ENCODE measurements around the gene INS. TPM values are rescaled to one million over a fixed set of nuclear protein-coding genes. Genes with fewer than 3 reads are reported as not detected.

The INS gene
- total and polyA plus RNA-seq, 2 of the 13 experiments (the other 11 are each of a cell fraction or from before 2014, with no cell fraction given), result not detected

DNA sequence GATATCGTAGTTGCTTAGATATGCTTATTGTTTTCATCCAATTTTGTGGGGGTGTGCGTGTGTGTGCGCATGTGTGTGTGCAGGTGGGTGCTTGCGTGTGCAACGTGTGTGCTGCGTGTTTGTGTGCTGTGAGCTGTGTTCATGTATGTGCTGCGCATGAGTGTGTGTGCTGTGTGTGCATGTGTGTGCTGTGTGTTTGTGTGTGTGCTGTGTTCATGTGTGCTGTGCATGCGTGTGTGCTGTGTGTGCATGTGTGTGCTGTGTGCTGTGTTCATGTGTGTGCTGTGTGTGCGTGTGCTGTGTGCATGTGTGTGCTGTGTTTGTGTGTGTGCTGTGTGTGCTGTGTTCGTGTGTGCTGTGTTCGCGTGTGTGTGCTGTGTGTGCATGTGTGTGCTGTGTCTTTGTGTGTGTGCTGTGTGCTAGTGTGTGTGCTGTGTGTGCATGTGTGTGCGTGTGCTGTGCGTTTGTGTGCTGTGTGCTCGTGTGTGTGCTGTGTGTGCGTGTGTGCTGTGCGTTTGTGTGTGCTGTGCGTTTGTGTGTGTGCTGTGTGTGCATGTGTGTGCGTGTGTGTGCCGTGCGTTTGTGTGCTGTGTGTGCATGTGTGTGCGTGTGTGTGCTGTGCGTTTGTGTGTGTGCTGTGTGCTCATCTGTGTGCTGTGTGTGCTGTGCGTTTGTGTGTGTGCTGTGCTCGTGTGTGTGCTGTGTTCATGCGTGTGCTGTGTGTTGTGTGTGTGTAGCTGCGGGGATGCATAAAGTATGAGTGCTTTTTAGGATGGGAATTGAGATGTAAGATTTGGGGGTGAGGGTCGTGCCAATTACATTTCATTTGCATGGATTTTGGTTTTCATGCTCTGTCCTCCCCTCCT, 29.4 kb downstream of the INS start (continued):
- TF ChIP-seq, protein P1, sequence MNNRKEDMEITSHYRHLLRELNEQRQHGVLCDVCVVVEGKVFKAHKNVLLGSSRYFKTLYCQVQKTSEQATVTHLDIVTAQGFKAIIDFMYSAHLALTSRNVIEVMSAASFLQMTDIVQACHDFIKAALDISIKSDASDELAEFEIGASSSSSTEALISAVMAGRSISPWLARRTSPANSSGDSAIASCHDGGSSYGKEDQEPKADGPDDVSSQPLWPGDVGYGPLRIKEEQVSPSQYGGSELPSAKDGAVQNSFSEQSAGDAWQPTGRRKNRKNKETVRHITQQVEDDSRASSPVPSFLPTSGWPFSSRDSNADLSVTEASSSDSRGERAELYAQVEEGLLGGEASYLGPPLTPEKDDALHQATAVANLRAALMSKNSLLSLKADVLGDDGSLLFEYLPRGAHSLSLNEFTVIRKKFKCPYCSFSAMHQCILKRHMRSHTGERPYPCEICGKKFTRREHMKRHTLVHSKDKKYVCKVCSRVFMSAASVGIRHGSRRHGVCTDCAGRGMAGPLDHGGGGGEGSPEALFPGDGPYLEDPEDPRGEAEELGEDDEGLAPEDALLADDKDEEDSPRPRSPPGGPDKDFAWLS (CRISPR knock-in tag; IDR thresholded peaks at IDR 0.05; ENCODE audit: borderline replicate concordance), result no peak
- TF ChIP-seq, protein P2, sequence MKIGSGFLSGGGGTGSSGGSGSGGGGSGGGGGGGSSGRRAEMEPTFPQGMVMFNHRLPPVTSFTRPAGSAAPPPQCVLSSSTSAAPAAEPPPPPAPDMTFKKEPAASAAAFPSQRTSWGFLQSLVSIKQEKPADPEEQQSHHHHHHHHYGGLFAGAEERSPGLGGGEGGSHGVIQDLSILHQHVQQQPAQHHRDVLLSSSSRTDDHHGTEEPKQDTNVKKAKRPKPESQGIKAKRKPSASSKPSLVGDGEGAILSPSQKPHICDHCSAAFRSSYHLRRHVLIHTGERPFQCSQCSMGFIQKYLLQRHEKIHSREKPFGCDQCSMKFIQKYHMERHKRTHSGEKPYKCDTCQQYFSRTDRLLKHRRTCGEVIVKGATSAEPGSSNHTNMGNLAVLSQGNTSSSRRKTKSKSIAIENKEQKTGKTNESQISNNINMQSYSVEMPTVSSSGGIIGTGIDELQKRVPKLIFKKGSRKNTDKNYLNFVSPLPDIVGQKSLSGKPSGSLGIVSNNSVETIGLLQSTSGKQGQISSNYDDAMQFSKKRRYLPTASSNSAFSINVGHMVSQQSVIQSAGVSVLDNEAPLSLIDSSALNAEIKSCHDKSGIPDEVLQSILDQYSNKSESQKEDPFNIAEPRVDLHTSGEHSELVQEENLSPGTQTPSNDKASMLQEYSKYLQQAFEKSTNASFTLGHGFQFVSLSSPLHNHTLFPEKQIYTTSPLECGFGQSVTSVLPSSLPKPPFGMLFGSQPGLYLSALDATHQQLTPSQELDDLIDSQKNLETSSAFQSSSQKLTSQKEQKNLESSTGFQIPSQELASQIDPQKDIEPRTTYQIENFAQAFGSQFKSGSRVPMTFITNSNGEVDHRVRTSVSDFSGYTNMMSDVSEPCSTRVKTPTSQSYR (CRISPR knock-in tag; IDR thresholded peaks at IDR 0.05; ENCODE audit: borderline replicate concordance), result no peak
- TF ChIP-seq ZFP90 (CRISPR knock-in tag; IDR thresholded peaks at IDR 0.05; ENCODE audit: borderline replicate concordance) (peak; percentile 51; the same call in 1 of the 2 replicates), SPEN (CRISPR knock-in tag; IDR thresholded peaks at IDR 0.05; ENCODE audit: low read depth) (no peak; the same call in 1 of the 2 replicates), IRX3 (CRISPR knock-in tag; IDR thresholded peaks at IDR 0.05; ENCODE audit: borderline replicate concordance, low read depth) (no peak), ZNF678 (CRISPR knock-in tag; IDR thresholded peaks at IDR 0.05) (no peak), ZSCAN21 (CRISPR knock-in tag; IDR thresholded peaks at IDR 0.05; ENCODE audit: borderline replicate concordance) (peak; percentile 90), STAG1 (CRISPR knock-in tag; IDR thresholded peaks at IDR 0.05) (no peak), RFX5 (IDR thresholded peaks at IDR 0.05; ENCODE audit: low read depth, low read length) (no peak), PAWR (CRISPR knock-in tag; IDR thresholded peaks at IDR 0.05; ENCODE audit: borderline replicate concordance) (no peak), GATAD1 (CRISPR knock-in tag; IDR thresholded peaks at IDR 0.05) (no peak), ZIK1 (CRISPR knock-in tag; IDR thresholded peaks at IDR 0.05; ENCODE audit: borderline replicate concordance, low read depth) (peak; percentile 32; the same call in 1 of the 2 replicates), THYN1 (CRISPR knock-in tag; IDR thresholded peaks at IDR 0.05; ENCODE audit: borderline replicate concordance, low read depth) (no peak), TBL1XR1 (IDR thresholded peaks at IDR 0.05; ENCODE audit: borderline replicate concordance, low read length, partially characterized antibody) (no peak)
- TF ChIP-seq, protein P3, sequence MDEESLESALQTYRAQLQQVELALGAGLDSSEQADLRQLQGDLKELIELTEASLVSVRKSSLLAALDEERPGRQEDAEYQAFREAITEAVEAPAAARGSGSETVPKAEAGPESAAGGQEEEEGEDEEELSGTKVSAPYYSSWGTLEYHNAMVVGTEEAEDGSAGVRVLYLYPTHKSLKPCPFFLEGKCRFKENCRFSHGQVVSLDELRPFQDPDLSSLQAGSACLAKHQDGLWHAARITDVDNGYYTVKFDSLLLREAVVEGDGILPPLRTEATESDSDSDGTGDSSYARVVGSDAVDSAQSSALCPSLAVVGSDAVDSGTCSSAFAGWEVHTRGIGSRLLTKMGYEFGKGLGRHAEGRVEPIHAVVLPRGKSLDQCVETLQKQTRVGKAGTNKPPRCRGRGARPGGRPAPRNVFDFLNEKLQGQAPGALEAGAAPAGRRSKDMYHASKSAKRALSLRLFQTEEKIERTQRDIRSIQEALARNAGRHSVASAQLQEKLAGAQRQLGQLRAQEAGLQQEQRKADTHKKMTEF (CRISPR knock-in tag; IDR thresholded peaks at IDR 0.05), result no peak; the same call in 1 of the 2 replicates
- TF ChIP-seq, protein P4, sequence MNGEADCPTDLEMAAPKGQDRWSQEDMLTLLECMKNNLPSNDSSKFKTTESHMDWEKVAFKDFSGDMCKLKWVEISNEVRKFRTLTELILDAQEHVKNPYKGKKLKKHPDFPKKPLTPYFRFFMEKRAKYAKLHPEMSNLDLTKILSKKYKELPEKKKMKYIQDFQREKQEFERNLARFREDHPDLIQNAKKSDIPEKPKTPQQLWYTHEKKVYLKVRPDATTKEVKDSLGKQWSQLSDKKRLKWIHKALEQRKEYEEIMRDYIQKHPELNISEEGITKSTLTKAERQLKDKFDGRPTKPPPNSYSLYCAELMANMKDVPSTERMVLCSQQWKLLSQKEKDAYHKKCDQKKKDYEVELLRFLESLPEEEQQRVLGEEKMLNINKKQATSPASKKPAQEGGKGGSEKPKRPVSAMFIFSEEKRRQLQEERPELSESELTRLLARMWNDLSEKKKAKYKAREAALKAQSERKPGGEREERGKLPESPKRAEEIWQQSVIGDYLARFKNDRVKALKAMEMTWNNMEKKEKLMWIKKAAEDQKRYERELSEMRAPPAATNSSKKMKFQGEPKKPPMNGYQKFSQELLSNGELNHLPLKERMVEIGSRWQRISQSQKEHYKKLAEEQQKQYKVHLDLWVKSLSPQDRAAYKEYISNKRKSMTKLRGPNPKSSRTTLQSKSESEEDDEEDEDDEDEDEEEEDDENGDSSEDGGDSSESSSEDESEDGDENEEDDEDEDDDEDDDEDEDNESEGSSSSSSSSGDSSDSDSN (CRISPR knock-in tag; IDR thresholded peaks at IDR 0.05), result peak; percentile 51; the same call in 1 of the 2 replicates

Measured in HepG2 (cell line).